ENCODE results near the gene PLIN3.
"Not testable (repeated sequence)": the region's sequence is repeated elsewhere in the genome, so short reads cannot be mapped to it uniquely, and the experiment has no call there.

Gene PLIN3

DNA sequence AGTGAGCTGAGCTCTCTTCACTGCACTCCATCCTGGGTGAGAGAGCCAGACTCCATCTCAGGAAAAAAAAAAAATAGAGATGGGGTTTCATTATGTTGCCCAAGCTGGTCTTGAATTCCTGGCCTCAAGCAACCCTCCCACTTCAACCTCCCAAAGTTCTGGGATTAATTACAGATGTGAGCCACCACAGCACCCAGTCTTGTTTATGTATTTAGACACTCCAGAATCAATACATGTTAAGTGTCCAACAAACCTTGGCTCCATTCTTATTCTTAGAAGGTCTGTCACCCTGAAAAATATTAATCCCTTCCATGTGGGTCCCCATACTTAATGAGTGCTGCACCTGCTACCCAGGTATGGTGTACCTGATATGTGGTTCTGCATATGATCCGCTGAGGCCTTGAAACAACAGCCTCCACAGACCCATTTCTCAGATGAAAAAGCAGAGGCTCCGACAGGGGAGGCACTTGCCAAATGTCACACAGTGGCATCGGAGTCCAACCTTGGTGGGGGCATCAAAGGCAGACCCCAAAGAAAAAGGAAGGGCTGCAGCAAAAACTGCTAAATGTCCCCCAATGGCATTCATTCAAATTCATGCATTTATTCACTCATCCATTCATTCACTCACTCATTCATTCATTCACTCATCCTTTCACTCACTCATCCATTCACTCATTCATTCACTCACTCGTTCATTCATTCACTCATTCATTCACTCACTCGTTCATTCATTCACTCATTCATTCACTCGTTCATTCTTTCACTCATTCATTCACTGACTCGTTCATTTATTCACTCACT lies 52.6 kb downstream of the PLIN3 start:
- no peak for DNase-seq (ENCODE audit: low spot score)

DNA sequence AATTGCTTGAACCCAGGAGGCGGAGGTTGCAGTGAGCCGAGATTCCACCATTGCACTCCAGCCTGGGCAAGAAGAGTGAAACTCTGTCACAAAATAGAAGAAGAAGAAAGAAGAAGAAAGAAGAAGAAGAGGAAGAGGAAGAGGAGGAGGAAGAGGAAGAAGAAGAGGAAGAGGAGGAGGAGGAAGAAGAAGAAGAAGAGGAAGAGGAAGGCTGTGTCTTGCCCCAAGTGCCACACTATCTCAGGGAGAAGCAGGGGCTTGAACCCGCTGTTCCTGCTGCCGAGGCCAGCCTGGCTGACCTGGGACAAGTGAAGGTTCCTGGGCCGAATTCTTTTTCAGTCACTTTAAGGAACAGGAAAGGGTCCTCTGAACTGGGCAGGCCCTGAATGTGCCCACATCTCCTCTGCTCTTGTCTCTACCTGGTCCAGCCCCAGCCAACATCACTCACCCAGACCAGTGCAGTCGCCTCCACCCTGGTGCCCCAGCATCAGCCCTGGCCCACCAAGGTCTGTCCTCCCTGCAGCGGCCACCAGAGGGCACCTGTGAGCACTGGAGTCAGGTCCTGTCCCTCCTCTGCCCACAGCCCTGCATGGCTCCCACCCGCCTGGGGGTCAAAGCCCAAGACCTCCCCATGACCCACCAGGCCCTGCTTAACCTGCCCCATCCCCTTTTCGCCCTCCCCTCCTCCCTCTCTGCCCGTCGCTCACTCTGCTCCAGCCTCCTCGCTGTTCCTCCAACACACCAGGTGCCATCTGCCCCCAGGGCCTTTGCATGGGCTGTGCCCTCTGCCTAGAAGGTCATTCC lies 55.9 kb downstream of the PLIN3 start:
- DNase-seq (ENCODE audit: low spot score): peak; percentile 63

DNA sequence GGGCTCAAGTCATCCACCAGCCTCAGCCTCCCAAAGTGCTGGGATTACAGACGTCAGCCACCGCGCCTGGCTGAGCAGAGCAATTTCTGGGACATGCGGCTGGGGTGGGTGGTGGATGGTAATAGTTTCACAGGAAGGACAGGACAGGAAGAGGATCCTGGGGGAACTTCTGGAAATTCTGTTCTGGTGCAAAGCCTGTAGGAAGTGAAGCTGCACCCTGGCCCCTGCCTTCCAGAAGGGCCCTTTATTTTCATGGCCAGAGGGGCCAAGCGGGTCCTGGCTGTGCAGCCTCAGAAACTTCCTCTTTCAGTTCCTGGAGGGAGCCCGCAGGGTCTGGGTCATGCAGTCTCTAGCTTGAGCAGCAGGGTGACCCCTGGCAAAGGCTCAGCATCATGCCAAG lies 60.3 kb downstream of the PLIN3 start:
- DNase-seq (ENCODE audit: low spot score): no peak

DNA sequence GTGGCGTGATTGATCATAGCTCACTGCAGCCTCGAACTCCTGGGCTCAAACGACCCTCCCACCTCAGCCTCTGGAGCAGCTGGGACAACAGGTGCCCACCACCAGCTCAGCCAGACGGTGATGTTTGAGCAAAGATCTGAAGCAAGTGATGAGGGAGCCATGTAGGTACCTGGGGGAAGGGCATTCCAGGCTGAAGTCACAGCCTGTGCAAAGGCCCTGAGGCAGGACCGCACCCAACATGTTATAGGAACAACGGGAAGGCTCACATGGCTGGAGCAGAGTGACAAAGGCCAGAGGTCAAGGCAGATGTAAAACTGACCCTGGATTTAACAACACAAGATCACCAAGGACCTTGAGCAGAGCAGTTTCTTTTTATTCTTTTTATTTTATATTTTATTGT lies 61.1 kb downstream of the PLIN3 start:
- no peak for DNase-seq (ENCODE audit: low spot score)

DNA sequence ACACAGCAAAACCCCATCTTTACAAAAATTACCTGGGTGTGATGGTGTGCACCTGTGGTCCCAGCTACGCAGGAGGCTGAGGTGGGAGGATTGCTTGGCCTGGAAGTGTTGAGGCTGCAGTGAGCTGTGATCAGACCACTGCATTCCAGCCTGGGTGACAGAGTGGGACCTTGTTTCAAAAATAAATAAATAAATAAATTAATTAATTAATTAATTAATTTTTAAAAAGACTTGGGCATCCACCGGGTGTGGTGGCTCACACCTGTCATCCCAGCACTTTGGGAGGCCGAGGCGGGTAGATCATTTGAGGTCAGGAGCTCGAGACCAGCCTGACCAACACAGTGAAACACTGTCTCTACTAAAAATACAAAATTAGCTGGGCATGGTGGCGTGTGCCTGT lies 62.3 kb downstream of the PLIN3 start:
- DNase-seq (ENCODE audit: low spot score): not testable (repeated sequence)

DNA sequence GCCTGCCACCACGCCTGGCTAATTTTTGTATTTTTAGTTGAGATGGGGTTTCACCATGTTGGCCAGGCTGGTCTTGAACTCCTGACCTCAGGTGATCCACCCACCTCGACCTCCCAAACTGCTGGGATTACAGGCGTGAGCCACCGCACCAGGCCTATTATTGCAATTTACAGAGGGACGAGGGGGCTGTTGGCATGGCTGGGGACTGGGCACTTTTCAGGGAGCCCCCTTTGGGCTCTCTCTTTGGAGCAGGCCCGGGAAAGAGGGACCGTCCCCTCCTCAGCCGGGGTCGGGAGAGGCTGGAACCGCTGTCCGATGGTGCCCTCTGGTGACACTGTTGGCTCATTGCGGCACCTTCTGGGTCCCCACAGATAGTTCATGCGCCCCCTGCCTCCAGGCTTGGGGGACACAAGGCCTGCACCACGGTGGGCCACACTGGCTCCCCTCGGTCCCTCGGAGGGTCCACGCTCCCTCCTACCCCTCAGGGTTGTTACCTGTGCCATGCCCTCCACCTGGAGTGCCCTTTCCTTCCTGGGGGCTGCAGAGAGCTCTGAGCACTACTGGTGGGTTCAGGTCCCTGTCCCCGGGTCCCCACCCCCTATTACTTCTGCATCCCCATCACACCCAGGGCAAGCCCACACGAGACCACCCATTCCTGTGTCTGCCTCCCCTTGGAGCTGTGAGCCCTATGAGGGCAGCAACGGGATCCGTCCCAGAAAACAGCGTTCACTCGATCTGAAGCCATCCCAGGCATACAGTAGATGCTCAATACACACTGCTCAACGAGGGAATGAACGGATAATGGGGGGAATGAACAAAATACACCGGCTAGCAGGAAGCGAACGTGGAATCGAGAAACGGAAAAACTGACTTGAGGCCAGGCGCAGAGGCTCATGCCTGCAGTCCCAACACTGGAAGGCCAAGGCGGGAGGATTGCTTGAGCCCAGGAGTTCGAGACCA lies 63.5 kb downstream of the PLIN3 start:
- DNase-seq (ENCODE audit: low spot score): peak; percentile 71

DNA sequence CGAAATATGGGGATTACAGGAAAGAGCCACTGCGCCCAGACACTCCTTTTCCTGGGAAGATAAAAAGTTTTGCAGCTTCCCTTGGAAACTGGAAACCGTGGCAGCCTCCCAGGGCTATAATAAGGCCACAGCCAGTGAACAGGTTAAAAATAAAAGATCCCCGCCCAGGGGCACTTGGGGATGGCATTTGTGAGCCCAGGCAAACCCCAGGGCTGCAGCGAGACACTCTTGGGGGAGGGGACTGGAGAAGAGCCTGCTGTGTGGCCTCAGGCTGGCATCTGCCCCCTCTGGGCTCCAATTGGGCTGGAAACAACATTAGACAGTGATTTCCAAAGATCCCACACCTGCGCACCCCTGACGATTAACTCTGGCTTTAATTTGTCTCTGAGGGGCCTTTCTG lies 64.8 kb downstream of the PLIN3 start:
- no peak for DNase-seq (ENCODE audit: low spot score)

DNA sequence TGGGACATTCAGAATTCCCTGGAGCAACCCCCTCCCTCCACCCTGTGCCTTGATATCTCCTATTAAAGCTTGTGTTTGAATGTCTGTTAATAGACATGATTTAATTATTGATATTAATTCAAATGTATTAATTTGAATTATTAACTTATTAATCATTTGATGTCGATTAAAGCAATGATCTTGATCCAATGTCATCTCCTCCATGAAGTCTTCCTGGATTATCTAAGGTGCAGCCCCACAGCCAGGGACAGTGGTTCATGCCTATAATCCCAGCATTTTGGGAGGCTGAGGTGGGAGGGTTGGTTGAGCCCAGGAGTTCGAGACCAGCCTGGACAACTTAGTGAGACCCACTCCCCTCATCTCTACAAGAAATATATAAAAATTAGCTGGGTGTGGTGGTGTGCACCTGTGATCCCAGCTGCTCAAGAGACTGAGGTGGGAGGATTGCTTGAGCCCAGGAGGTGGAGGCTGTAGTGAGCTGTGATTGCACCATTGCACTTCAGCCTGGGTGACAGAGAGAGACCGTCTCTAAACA lies 66.3 kb downstream of the PLIN3 start:
- DNase-seq (ENCODE audit: low spot score): no peak

DNA sequence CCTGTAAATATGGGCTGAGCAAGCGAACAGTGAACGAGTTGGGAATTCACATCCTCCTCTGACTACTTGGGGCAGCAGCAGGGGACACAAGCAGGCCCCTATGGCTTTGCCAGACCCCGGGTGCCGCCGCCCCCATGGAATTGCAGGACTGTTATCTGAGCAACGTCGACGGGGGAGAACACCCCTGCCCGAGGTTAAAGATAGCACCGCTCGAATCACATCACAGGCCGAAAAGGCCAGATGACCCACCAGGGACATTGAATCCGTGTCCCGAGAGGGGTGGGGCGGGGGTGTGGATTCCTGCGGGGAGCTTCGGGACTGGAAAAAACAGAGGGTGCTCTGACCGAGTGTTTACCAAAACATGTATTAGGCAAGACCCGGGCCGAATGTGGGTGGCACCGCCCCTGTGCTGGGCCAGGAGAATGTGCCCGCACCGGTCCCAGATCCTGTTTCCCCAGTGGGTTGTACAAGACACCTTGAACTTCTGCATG lies 66.8 kb downstream of the PLIN3 start:
- DNase-seq (ENCODE audit: low spot score): no peak

DNA sequence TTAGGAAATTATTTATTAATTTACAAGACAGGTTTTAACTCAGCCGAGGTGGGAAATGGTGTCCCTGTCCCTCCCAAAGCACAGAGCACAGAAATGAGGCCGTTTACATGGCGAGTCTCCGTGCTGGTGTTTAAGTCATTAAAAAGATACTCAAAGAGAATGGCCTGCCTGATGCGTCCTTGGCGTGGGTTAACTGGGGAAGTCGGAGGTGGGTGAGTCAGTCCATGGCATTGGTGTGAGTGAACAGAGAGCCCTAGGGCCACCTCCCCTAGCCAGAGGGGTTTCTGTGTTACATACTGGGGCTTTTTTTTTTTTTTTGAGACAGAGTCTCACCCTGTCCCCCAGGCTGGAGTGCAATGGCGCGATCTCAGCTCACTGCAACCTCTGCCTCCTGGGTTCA lies 72.1 kb downstream of the PLIN3 start:
- DNase-seq (ENCODE audit: low spot score): no peak

DNA sequence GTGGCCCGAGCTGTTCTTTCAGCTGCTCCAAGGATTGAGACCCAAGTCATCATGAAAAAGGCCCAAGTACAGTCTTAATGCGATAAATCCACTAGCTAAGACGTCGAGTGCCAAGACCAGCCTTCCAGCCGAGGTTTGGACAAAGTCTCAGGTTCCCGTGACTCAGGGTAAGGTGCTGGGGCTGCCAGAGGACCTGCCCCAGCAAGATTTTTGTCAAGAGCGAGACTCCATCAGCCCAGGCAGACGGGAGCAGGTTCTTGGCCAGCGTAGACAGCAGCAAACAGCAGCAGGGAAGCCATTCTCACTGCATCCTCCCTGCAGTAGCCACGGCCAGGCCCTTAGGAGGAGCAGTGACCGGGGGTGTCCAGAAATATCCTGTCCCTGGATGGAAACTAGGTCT lies 72.5 kb downstream of the PLIN3 start:
- no peak for DNase-seq (ENCODE audit: low spot score)

DNA sequence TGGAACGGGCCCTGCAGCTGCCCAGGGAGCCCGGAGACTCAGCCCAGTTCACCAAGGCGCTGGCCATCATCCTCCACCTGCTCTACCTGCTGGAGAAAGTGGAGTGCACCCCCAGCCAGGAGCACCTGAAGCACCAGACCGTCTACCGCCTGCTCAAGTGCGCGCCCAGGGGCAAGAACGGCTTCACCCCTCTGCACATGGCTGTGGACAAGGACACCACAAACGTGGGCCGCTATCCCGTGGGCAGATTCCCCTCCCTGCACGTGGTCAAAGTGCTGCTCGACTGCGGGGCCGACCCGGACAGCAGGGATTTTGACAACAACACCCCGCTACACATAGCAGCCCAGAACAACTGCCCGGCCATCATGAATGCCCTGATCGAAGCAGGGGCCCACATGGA lies 74.2 kb downstream of the PLIN3 start:
- DNase-seq (ENCODE audit: low spot score): not testable (repeated sequence)

DNA sequence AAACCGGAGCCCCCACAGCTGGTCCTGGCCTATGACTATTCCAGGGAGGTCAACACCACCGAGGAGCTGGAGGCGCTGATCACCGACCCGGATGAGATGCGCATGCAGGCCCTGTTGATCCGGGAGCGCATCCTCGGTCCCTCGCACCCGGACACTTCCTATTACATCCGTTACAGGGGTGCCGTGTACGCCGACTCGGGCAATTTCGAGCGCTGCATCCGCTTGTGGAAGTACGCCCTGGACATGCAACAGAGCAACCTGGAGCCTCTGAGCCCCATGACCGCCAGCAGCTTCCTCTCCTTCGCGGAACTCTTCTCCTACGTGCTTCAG lies 74.6 kb downstream of the PLIN3 start:
- not testable (repeated sequence) for DNase-seq (ENCODE audit: low spot score)

DNA sequence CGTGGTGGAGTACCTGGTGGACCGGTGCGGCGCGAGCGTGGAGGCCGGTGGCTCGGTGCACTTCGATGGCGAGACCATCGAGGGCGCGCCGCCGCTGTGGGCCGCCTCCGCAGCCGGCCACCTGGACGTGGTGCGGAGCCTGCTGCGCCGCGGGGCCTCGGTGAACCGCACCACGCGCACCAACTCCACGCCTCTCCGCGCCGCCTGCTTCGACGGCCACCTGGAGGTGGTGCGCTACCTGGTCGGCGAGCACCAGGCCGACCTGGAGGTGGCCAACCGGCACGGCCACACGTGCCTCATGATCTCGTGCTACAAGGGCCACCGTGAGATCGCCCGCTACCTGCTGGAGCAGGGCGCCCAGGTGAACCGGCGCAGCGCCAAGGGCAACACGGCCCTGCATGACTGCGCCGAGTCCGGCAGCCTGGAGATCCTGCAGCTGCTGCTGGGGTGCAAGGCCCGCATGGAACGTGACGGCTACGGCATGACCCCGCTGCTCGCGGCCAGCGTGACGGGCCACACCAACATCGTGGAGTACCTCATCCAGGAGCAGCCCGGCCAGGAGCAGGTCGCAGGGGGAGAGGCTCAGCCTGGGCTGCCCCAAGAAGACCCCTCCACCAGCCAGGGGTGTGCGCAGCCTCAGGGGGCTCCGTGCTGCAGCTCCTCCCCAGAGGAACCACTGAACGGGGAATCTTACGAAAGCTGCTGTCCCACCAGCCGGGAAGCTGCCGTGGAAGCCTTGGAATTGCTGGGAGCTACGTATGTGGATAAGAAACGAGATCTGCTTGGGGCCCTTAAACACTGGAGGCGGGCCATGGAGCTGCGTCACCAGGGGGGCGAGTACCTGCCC lies 75.2 kb downstream of the PLIN3 start:
- not testable (repeated sequence) for DNase-seq (ENCODE audit: low spot score)

DNA sequence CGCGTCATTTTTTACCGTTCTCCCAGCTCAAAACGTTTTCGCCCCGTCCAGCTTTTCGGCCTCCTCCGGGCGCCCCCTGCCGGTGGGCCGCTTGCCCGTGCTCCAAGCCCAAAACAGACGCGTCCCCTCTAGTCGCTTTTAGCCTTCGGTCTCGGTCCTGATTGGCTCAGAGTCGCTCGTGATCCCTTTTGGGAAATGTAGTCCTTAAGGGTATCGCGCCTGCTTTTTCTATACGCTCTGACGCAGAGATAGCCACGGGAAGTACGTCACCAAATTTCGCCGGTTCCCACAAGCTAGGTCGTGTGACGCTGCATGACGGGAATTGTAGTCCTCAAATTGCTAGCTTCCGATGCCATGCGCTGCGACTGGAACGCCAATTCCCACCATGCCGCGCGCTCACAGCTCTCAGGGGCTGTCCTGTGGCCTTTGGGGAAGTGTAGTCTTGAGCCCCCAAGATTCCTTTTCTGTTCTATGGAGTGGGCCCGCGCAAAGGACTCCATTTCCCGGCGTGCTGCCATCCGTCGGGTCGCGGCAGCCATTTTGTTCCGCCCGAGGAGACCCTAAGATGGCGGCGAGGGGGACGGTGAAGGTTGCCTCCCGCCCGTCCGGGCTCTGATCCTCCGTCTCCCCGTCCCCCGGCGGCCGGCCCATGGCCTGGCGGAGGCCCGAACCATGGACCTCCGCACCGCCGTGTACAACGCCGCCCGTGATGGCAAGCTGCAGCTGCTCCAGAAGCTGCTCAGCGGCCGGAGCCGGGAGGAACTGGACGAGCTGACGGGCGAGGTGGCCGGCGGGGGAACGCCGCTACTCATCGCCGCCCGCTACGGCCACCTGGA lies 76.1 kb downstream of the PLIN3 start, which contains the start of gene FEM1A:
FEM1A (plus strand) TSS at position 552 of the 836 bp plus-strand sequence; CDS start at position 673, 121 bp downstream.
- peak; percentile 100 for DNase-seq (ENCODE audit: low spot score)

Measured in SK-N-DZ (cell line).